Endothelial cell (in vitro differentiated cells): ENCODE data around the gene IQCE. TPM values are rescaled to one million over a fixed set of nuclear protein-coding genes. Genes with fewer than 3 reads are reported as not detected.

Experiments
- DNase-seq: peaks from one replicate; pipeline ENCODE4 v3.0.0; 2021; ENCODE audit warnings: low spot score
- H3K27ac Mint-ChIP-seq: one replicate; pipeline ENCODE4 v1.8.0; 2021; ENCODE audit warnings: mixed read lengths, inconsistent platforms; ENCODE audit not compliant: unreplicated experiment
- H3K27me3 Mint-ChIP-seq: one replicate; pipeline ENCODE4 v1.8.0; 2021; ENCODE audit warnings: mild to moderate bottlenecking, moderate library complexity, mixed read lengths, inconsistent platforms; ENCODE audit not compliant: unreplicated experiment
- H3K36me3 Mint-ChIP-seq: one replicate; pipeline ENCODE4 v1.8.0; 2021; ENCODE audit warnings: mild to moderate bottlenecking, low read depth, mixed read lengths, inconsistent platforms; ENCODE audit not compliant: unreplicated experiment
- H3K4me1 Mint-ChIP-seq: one replicate; pipeline ENCODE4 v1.8.0; 2021; ENCODE audit warnings: mild to moderate bottlenecking, mixed read lengths, inconsistent platforms; ENCODE audit not compliant: unreplicated experiment
- H3K4me3 Mint-ChIP-seq: one replicate; pipeline ENCODE4 v1.8.0; 2021; ENCODE audit warnings: mild to moderate bottlenecking, mixed read lengths, inconsistent platforms; ENCODE audit not compliant: unreplicated experiment
- H3K9me3 Mint-ChIP-seq: one replicate; pipeline ENCODE4 v1.8.0; 2021; ENCODE audit warnings: mixed read lengths, inconsistent platforms; ENCODE audit not compliant: unreplicated experiment
- CTCF ChIP-seq: fragments of 200-600 bp; sonication (generic); IDR thresholded peaks from one replicate; pipeline ENCODE4 v1.5.0; 2021; ENCODE audit warnings: antibody characterized with exemption; ENCODE audit not compliant: unreplicated experiment
- total RNA-seq: library from RNA; stranded (reverse); fragmentation: NEBNext Ultra II Directional; extraction: Animal tissue kit (Norgen Biotek cat#: 25700); gene quantifications from one replicate; pipeline ENCODE4 v1.2.1, GENCODE V29; 2021; ENCODE audit not compliant: unreplicated experiment

The IQCE gene
- total RNA-seq, 1 donor from 2014 or later, result 9.6 TPM

GRCh38 chr7:2577914-2578680 is 19.3 kb downstream of the IQCE start:
- H3K4me3 Mint-ChIP-seq, result no peak overlapping the region
- H3K9me3 Mint-ChIP-seq, result no peaks in the 10 kb centered on the region
- H3K4me1 Mint-ChIP-seq, result no peaks in the 10 kb centered on the region
- TF ChIP-seq CTCF, result no peak
- peaks cover 11% of the 10 kb centered on the region for H3K36me3 Mint-ChIP-seq
- H3K27ac Mint-ChIP-seq, result no peak overlapping the region
- peaks cover 4% of the 10 kb centered on the region for H3K27me3 Mint-ChIP-seq
- DNase-seq, result no peak

GRCh38 chr7:2580636-2581035 is 21.9 kb downstream of the IQCE start:
- H3K4me3 Mint-ChIP-seq, result no peak overlapping the region
- no peak for DNase-seq
- no peaks in the 10 kb centered on the region for H3K4me1 Mint-ChIP-seq
- H3K27ac Mint-ChIP-seq, result no peak overlapping the region
- peaks cover 5% of the 10 kb centered on the region for H3K27me3 Mint-ChIP-seq
- H3K36me3 Mint-ChIP-seq, result peaks cover 8% of the 10 kb centered on the region
- no peaks in the 10 kb centered on the region for H3K9me3 Mint-ChIP-seq
- no peak for TF ChIP-seq CTCF

- no peak overlapping the region for H3K27ac Mint-ChIP-seq
- DNase-seq, result no peak
- H3K9me3 Mint-ChIP-seq, result no peaks in the 10 kb centered on the region
- peaks cover 8% of the 10 kb centered on the region for H3K36me3 Mint-ChIP-seq
- H3K4me3 Mint-ChIP-seq, result no peak overlapping the region
- H3K4me1 Mint-ChIP-seq, result peaks cover 4% of the 10 kb centered on the region
- TF ChIP-seq CTCF, result no peak
- H3K27me3 Mint-ChIP-seq, result peaks cover 8% of the 10 kb centered on the region
Measured at GRCh38 chr7:2582006-2582735, 23.4 kb downstream of the IQCE start.

GRCh38 chr7:2583798-2584580 is 25.2 kb downstream of the IQCE start:
- H3K27me3 Mint-ChIP-seq, result peaks cover 9% of the 10 kb centered on the region
- no peak overlapping the region for H3K4me3 Mint-ChIP-seq
- no peaks in the 10 kb centered on the region for H3K9me3 Mint-ChIP-seq
- peaks cover 6% of the 10 kb centered on the region for H3K4me1 Mint-ChIP-seq
- peaks cover 7% of the 10 kb centered on the region for H3K36me3 Mint-ChIP-seq
- DNase-seq, result no peak
- TF ChIP-seq CTCF, result no peak
- H3K27ac Mint-ChIP-seq, result no peak overlapping the region
